HG03575 (cell line): ENCODE results near the gene RFWD3.

Source experiments
- ATAC-seq: cut with Tn5 transposase; IDR thresholded peaks from one replicate; pipeline ENCODE4 v1.9.1; 2021; ENCODE audit not compliant: unreplicated experiment, insufficient number of reproducible peaks, low FRiP score; ENCODE audit errors: extremely low read depth

RFWD3 gene

GRCh38 chr16:74626741-74627416 lies 39.8 kb downstream of the RFWD3 start:
- ATAC-seq = no peak

- no peak for ATAC-seq
Observed at GRCh38 chr16:74625500-74626350, 41.0 kb downstream of the RFWD3 start.

- ATAC-seq = no peak
Observed at GRCh38 chr16:74623839-74624235, 42.8 kb downstream of the RFWD3 start.

- no peak for ATAC-seq
Observed at GRCh38 chr16:74623214-74623838, 43.4 kb downstream of the RFWD3 start.

GRCh38 chr16:74622005-74622404 lies 44.7 kb downstream of the RFWD3 start:
- no peak for ATAC-seq

- ATAC-seq = no peak
Observed at GRCh38 chr16:74617206-74617788, 49.4 kb downstream of the RFWD3 start.

- ATAC-seq = no peak
Observed at GRCh38 chr16:74611721-74612120, 55.0 kb downstream of the RFWD3 start.

GRCh38 chr16:74608944-74609343 lies 57.7 kb downstream of the RFWD3 start:
- no peak for ATAC-seq

GRCh38 chr16:74608381-74608780 lies 58.3 kb downstream of the RFWD3 start:
- no peak for ATAC-seq

- ATAC-seq = no peak
Observed at GRCh38 chr16:74607962-74608356, 58.7 kb downstream of the RFWD3 start.

- peak; percentile 4 for ATAC-seq
Observed at GRCh38 chr16:74607310-74607961, 59.2 kb downstream of the RFWD3 start.

- ATAC-seq = peak; percentile 61
Observed at GRCh38 chr16:74606521-74607309, 60.0 kb downstream of the RFWD3 start, which contains the start of gene GLG1. TSS of gene GLG1 (minus strand) at chr16:74607114. CDS start at chr16:74607094, 20 bp downstream.

- no peak for ATAC-seq
Observed at GRCh38 chr16:74605746-74606520, 60.7 kb downstream of the RFWD3 start.

GRCh38 chr16:74605332-74605731 lies 61.3 kb downstream of the RFWD3 start:
- no peak for ATAC-seq

- no peak for ATAC-seq
Observed at GRCh38 chr16:74603848-74604247, 62.8 kb downstream of the RFWD3 start.

- ATAC-seq = no peak
Observed at GRCh38 chr16:74601126-74601871, 65.4 kb downstream of the RFWD3 start.

GRCh38 chr16:74596586-74596985 lies 70.1 kb downstream of the RFWD3 start:
- no peak for ATAC-seq
